Upper lobe of left lung (tissue), 6 donors: ENCODE data around the gene SOX9. TPM values are rescaled to one million over a fixed set of nuclear protein-coding genes. Genes with fewer than 3 reads are reported as not detected.

Experiments used
- ATAC-seq, 2 donors: fragments of 200-7000 bp; cut with Tn5 transposase; one replicate each; pipeline ENCODE4 v1.9.1; 2022; ENCODE audit warnings: mild to moderate bottlenecking in 2 of 2, moderate library complexity in 2 of 2; ENCODE audit not compliant: low FRiP score in 2 of 2
- DNase-seq, 2 donors: peaks; one replicate each; pipeline ENCODE4 v3.0.0-alpha.2; 2019 to 2020
- H3K27ac ChIP-seq, 4 donors: fragments of 200-600 bp; sonication (generic); one replicate each; pipeline ENCODE4 v1.5.1; 2016 to 2019
- H3K27me3 ChIP-seq, 4 donors: fragments of 200-600 bp; sonication (generic); one replicate each; pipeline ENCODE4 v1.5.1; 2017 to 2019
- H3K36me3 ChIP-seq, 4 donors: fragments of 200-600 bp; sonication (generic); one replicate each; pipeline ENCODE4 v1.5.1; 2016 to 2019
- H3K4me1 ChIP-seq, 4 donors: fragments of 200-600 bp; sonication (generic); one replicate each; pipeline ENCODE4 v1.5.1; 2018 to 2019
- H3K4me3 ChIP-seq, 4 donors: fragments of 200-600 bp; sonication (generic); one replicate each; pipeline ENCODE4 v1.5.1; 2017 to 2019; ENCODE audit warnings: mild to moderate bottlenecking in 2 of 4, moderate library complexity in 1 of 4
- H3K9me3 ChIP-seq, 4 donors: fragments of 200-600 bp; sonication (generic); one replicate each; pipeline ENCODE4 v1.5.1; 2018 to 2019
- EP300 ChIP-seq, 4 donors: sonication (generic); formaldehyde crosslinking; IDR thresholded peaks; one replicate each; pipeline ENCODE4 v1.5.1; 2017; ENCODE audit warnings: antibody characterized with exemption in 4 of 4, control low read depth in 2 of 4
- POLR2A ChIP-seq, 4 donors: fragments of 450-650 bp; IDR thresholded peaks; one replicate each; pipeline ENCODE4 v1.5.1; 2016 to 2017; ENCODE audit warnings: antibody characterized with exemption in 4 of 4, mild to moderate bottlenecking in 2 of 4
- POLR2AphosphoS5 ChIP-seq, 2 donors: sonication (generic); formaldehyde crosslinking; IDR thresholded peaks; one replicate each; pipeline ENCODE4 v1.5.1; 2017; ENCODE audit warnings: antibody characterized with exemption in 2 of 2
- WGBS, 2 donors: methylation state at CpG; one replicate each; pipeline ENCODE4 v1.1.5; 2017 to 2018; 5-methylcytosine and 5-hydroxymethylcytosine counted together
- total RNA-seq, 6 donors: library from RNA; depleted of rRNA in 4 of 6; stranded (reverse); fragments of >200 nt in 4 of 6; gene quantifications; one replicate each; pipeline versions ENCODE4 v1.1.0 to v1.2.1, GENCODE V29; 2016 to 2021
- TF ChIP-seq, protein P1 (sequence below), 6 experiments: fragments of 450-650 bp in 4 of 6; fragments of 200-600 bp in 2 of 6; sonication (generic) in 2 of 6; IDR thresholded peaks; one replicate each; pipeline ENCODE4 v1.5.1; 2016 to 2019; ENCODE audit warnings: antibody characterized with exemption in 6 of 6
- donor health status: DM: no; HTN: no; CAD: no; lungs with moderate emphysema.
- donor health status: DM: no; HTN: yes; CAD: no; lungs with severe emphysema.

The SOX9 gene
- total RNA-seq, 6 donors from 2014 or later, result 3.3 to 10.7 (median 4.3) TPM

GRCh38 chr17:72173499-72174116 is 52.8 kb downstream of the SOX9 start:
- Histone ChIP-seq H3K36me3 (no peaks in the 10 kb centered on the region), H3K27me3 (no peaks in the 10 kb centered on the region), H3K4me1 (no peaks in the 10 kb centered on the region), H3K4me3 (no peak overlapping the region), H3K9me3 (no peaks in the 10 kb centered on the region), H3K27ac (no peak overlapping the region)
- ATAC-seq (no peak), DNase-seq (no peak)
- TF ChIP-seq, protein P1, sequence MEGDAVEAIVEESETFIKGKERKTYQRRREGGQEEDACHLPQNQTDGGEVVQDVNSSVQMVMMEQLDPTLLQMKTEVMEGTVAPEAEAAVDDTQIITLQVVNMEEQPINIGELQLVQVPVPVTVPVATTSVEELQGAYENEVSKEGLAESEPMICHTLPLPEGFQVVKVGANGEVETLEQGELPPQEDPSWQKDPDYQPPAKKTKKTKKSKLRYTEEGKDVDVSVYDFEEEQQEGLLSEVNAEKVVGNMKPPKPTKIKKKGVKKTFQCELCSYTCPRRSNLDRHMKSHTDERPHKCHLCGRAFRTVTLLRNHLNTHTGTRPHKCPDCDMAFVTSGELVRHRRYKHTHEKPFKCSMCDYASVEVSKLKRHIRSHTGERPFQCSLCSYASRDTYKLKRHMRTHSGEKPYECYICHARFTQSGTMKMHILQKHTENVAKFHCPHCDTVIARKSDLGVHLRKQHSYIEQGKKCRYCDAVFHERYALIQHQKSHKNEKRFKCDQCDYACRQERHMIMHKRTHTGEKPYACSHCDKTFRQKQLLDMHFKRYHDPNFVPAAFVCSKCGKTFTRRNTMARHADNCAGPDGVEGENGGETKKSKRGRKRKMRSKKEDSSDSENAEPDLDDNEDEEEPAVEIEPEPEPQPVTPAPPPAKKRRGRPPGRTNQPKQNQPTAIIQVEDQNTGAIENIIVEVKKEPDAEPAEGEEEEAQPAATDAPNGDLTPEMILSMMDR (IDR thresholded peaks at IDR 0.05), result no peak
- TF ChIP-seq POLR2A (IDR thresholded peaks at IDR 0.05) (no peak), EP300 (IDR thresholded peaks at IDR 0.05) (no peak), POLR2AphosphoS5 (IDR thresholded peaks at IDR 0.05) (no peak)
- 53 to 56% methylated on average over 9 of the region's 9 CpGs for WGBS, 2 donors

DNA sequence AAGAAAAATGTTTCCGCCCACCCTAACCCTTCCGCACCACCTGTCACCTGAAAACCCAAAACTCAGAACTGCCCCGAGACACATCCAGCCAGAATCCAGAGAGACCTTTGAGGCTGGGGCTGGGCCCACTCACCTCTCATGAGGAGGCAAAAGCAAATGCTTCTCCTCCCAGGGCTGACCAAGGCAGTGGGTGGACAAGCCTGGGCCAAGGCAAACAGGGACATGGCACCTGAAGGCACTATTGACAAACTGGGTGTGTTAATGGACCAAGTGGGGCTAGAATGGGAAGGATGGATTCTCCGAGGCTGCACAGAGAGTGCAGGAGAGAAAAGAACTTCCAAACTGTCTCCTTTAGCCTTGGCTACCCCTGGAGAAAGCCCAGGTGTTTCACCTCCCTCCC is 54.4 kb downstream of the SOX9 start:
- no peak for DNase-seq
- Histone ChIP-seq H3K4me1 (no peaks in the 10 kb centered on the region), H3K27ac (no peak overlapping the region), H3K4me3 (no peak overlapping the region), H3K27me3 (no peaks in the 10 kb centered on the region), H3K36me3 (no peaks in the 10 kb centered on the region), H3K9me3 (no peaks in the 10 kb centered on the region)
- 77 to 87% methylated on average over 4 of the region's 4 CpGs for WGBS, 2 donors
- TF ChIP-seq POLR2A (IDR thresholded peaks at IDR 0.05) (no peak), EP300 (IDR thresholded peaks at IDR 0.05) (no peak), POLR2AphosphoS5 (IDR thresholded peaks at IDR 0.05) (no peak)
- TF ChIP-seq, protein P1 (IDR thresholded peaks at IDR 0.05), result no peak
- ATAC-seq, result no peak
